Measurements from ENCODE around the gene FOXRED2.

GRCh38 chr22:36538529-36538928 lies 31.7 kb upstream of the FOXRED2 start:
- TF ChIP-seq CTCF (IDR thresholded peaks at IDR 0.05) (no peak), GATA2 (CRISPR knock-in tag; IDR thresholded peaks at IDR 0.05) (no peak), JUND (IDR thresholded peaks at IDR 0.05) (no peak), RFX5 (IDR thresholded peaks at IDR 0.05; ENCODE audit: low read length) (no peak)

All from SK-N-SH (cell line).